ENCODE data around the gene PRDM13.

PRDM13 gene

DNA sequence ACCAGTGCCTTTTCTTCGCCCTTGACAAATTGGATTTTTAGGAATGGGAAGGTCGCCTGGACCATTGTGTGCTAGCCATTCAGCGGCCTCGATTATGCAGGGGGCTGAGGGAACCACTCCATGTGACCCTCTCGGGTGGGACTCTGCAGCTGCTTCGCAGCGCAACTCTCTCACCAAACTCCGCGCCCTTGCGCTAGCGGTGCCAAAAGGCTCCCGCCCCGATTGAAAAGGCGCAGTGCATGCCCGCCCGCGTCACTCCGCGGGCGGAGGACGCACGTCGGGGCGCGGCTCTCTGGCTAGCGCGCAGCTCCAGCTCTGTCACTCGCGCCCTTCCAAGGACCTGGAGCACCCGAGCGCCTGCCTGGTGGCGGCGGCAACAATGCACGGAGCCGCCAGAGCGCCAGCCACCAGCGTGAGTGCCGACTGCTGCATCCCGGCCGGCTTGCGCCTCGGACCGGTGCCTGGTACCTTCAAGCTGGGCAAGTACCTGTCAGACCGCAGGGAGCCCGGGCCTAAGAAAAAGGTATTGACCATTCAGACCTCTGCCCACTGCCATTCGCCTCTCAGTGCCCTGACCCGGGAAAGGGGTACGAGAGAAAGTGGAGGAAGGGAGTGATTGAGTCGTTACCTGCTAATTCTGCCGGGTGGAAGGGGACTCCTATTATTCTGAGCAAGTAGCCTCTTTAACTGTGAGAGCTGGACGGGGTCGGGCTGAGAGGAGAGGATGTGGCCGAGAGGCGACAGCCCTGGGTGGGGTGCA lies at the start of gene PRDM13:
Gene PRDM13 (plus strand): TSS at position 178 of the 760 bp plus-strand sequence. CDS start 202 bp downstream, at position 380.
- ATAC-seq (ENCODE audit: low read depth): no peak
- TF ChIP-seq, protein P1, sequence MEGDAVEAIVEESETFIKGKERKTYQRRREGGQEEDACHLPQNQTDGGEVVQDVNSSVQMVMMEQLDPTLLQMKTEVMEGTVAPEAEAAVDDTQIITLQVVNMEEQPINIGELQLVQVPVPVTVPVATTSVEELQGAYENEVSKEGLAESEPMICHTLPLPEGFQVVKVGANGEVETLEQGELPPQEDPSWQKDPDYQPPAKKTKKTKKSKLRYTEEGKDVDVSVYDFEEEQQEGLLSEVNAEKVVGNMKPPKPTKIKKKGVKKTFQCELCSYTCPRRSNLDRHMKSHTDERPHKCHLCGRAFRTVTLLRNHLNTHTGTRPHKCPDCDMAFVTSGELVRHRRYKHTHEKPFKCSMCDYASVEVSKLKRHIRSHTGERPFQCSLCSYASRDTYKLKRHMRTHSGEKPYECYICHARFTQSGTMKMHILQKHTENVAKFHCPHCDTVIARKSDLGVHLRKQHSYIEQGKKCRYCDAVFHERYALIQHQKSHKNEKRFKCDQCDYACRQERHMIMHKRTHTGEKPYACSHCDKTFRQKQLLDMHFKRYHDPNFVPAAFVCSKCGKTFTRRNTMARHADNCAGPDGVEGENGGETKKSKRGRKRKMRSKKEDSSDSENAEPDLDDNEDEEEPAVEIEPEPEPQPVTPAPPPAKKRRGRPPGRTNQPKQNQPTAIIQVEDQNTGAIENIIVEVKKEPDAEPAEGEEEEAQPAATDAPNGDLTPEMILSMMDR (IDR thresholded peaks at IDR 0.05; ENCODE audit: poor library complexity, severe bottlenecking): no peak
- peaks cover 100% of the 10 kb centered on the region for H3K27me3 ChIP-seq (ENCODE audit: insufficient read depth, poor library complexity, severe bottlenecking)

DNA sequence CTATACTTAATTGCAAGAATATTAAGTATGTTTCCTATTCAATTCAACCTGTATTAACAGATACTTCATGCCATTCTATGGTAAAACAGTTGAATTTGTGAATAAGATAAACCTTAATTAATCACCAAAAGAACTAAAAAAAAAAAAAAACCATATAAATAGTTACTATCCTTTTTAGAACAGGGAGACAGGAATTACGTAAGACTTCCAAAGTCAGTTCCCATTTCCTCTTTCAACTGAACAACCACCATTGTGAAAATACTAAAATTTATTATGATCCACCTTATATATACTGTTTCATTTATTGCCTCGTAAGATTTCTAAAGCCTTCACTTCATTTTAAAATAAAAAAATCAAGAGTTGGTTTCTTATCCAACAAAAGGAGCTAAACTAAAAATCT lies 47.6 kb upstream of the PRDM13 start:
- ATAC-seq (ENCODE audit: low read depth): no peak

More for the DNA sequence above, at the start of gene PRDM13:
- Histone ChIP-seq H3K4me3 (ENCODE audit: severe bottlenecking) (no peak within 1 kb of the TSS), H3K9me3 (ENCODE audit: severe bottlenecking) (no peaks in the 10 kb centered on the region), H3K36me3 (ENCODE audit: low read depth) (no peaks in the 10 kb centered on the region), H3K4me1 (ENCODE audit: insufficient read depth, poor library complexity, severe bottlenecking) (no peaks in the 10 kb centered on the region), H3K27ac (ENCODE audit: poor library complexity, severe bottlenecking) (no peak within 1 kb of the TSS)
- no peak for DNase-seq (ENCODE audit: low spot score)

DNA sequence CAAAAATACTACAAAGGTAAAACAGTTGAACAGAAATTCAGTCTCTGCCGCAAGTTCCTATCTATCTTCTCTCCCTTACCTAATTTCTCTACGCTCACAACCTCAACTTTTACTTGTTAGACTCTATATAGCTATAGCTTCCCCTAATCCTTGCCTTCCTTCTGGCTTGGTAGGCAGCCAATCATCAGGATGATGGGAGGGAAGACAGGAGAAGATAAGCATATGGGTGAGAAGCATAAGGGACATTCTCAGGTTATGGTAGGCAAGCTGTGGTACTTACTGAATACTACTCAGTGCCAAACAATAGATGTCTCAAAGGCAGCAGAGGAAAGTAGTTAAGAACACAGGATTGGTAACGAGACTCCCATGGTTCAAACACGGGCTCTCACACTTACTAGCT lies 46.0 kb upstream of the PRDM13 start:
- ATAC-seq (ENCODE audit: low read depth): no peak
- Histone ChIP-seq H3K4me1 (ENCODE audit: insufficient read depth, poor library complexity, severe bottlenecking) (peaks cover 10% of the 10 kb centered on the region), H3K36me3 (ENCODE audit: low read depth) (peaks cover 90% of the 10 kb centered on the region), H3K9me3 (ENCODE audit: severe bottlenecking) (no peaks in the 10 kb centered on the region), H3K4me3 (ENCODE audit: severe bottlenecking) (no peak overlapping the region), H3K27ac (ENCODE audit: poor library complexity, severe bottlenecking) (no peak overlapping the region), H3K27me3 (ENCODE audit: insufficient read depth, poor library complexity, severe bottlenecking) (no peaks in the 10 kb centered on the region)
- DNase-seq (ENCODE audit: low spot score): no peak
- TF ChIP-seq, protein P1 (IDR thresholded peaks at IDR 0.05; ENCODE audit: poor library complexity, severe bottlenecking): no peak

More for the DNA sequence above, 47.6 kb upstream of the PRDM13 start:
- no peaks in the 10 kb centered on the region for H3K9me3 ChIP-seq (ENCODE audit: severe bottlenecking)
- H3K27me3 ChIP-seq (ENCODE audit: insufficient read depth, poor library complexity, severe bottlenecking): no peaks in the 10 kb centered on the region
- H3K36me3 ChIP-seq (ENCODE audit: low read depth): peaks cover 95% of the 10 kb centered on the region
- peaks cover 5% of the 10 kb centered on the region for H3K4me1 ChIP-seq (ENCODE audit: insufficient read depth, poor library complexity, severe bottlenecking)
- TF ChIP-seq, protein P1 (IDR thresholded peaks at IDR 0.05; ENCODE audit: poor library complexity, severe bottlenecking): no peak
- no peak overlapping the region for H3K27ac ChIP-seq (ENCODE audit: poor library complexity, severe bottlenecking)
- DNase-seq (ENCODE audit: low spot score): no peak
- no peak overlapping the region for H3K4me3 ChIP-seq (ENCODE audit: severe bottlenecking)

DNA sequence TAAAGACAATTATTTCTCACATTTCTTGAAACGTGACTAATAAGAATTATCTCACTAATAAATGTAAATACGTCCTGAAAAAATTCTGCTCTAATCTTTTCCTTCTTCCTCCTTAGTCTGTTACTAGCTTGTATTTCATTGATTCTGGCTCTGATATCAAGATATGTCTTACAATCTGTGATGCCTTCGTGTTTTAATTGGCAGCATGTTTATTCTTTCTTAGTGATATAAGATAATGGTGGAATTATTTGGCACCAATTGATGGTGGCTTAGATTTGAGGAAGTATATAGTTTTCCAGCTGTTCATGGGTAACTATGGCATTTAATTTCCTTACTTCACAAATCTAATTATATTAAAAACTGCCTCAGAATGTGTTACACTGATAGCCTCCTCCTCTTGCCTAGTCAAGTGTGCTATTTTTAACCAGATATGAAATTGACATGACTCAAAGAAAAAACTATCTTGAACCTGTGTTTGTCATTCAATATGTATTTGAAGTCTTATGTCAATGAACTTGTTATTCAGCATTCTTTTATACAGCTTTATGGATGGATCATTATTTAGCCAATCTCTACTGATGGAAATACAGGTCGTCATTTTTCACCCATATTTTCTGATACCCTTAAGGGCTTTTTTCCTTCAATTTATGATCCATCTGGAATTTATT lies 43.4 kb upstream of the PRDM13 start:
- DNase-seq (ENCODE audit: low spot score): no peak
- H3K27me3 ChIP-seq (ENCODE audit: insufficient read depth, poor library complexity, severe bottlenecking): no peaks in the 10 kb centered on the region
- H3K9me3 ChIP-seq (ENCODE audit: severe bottlenecking): no peaks in the 10 kb centered on the region
- peaks cover 80% of the 10 kb centered on the region for H3K36me3 ChIP-seq (ENCODE audit: low read depth)
- H3K4me1 ChIP-seq (ENCODE audit: insufficient read depth, poor library complexity, severe bottlenecking): peaks cover 29% of the 10 kb centered on the region
- no peak overlapping the region for H3K27ac ChIP-seq (ENCODE audit: poor library complexity, severe bottlenecking)
- no peak overlapping the region for H3K4me3 ChIP-seq (ENCODE audit: severe bottlenecking)
- ATAC-seq (ENCODE audit: low read depth): no peak
- TF ChIP-seq, protein P1 (IDR thresholded peaks at IDR 0.05; ENCODE audit: poor library complexity, severe bottlenecking): no peak
